GM18505 (cell line): Measurements from ENCODE around the gene KAT6B.
"Not testable (repeated sequence)": the region's sequence is repeated elsewhere in the genome, so short reads cannot be mapped to it uniquely, and the experiment has no call there.

Experiments used
- ATAC-seq: cut with Tn5 transposase; IDR thresholded peaks from one replicate; pipeline ENCODE4 v1.9.1; 2021; ENCODE audit not compliant: unreplicated experiment
- POLR2A ChIP-seq: IDR thresholded peaks from 4 replicates; pipeline ENCODE4 v1.6.1; 2011; ENCODE audit warnings: borderline replicate concordance; ENCODE audit not compliant: insufficient read depth, insufficient read length; ENCODE audit errors: extremely low read depth

Gene KAT6B

DNA sequence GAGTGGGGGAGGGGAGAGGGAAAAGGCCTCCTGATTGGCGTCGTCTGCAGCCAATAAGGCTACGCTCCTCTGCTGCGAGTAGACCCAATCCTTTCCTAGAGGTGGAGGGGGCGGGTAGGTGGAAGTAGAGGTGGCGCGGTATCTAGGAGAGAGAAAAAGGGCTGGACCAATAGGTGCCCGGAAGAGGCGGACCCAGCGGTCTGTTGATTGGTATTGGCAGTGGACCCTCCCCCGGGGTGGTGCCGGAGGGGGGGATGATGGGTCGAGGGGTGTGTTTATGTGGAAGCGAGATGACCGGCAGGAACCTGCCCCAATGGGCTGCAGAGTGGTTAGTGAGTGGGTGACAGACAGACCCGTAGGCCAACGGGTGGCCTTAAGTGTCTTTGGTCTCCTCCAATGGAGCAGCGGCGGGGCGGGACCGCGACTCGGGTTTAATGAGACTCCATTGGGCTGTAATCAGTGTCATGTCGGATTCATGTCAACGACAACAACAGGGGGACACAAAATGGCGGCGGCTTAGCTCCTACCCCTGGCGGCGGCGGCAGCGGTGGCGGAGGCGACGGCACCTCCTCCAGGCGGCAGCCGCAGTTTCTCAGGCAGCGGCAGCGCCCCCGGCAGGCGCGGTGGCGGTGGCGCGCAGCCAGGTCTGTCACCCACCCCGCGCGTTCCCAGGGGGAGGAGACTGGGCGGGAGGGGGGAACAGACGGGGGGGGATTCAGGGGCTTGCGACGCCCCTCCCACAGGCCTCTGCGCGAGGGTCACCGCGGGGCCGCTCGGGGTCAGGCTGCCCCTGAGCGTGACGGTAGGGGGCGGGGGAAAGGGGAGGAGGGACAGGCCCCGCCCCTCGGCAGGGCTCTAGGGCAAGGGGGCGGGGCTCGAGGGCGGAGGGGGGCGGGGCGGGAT, at the start of gene KAT6B:
Gene KAT6B, plus strand, starts transcription at position 459 of the 903 bp plus-strand sequence. CDS start 16,258 bp downstream, outside the sequence.
- peak; percentile 78 for ATAC-seq
- peak; percentile 74 for TF ChIP-seq POLR2A

DNA sequence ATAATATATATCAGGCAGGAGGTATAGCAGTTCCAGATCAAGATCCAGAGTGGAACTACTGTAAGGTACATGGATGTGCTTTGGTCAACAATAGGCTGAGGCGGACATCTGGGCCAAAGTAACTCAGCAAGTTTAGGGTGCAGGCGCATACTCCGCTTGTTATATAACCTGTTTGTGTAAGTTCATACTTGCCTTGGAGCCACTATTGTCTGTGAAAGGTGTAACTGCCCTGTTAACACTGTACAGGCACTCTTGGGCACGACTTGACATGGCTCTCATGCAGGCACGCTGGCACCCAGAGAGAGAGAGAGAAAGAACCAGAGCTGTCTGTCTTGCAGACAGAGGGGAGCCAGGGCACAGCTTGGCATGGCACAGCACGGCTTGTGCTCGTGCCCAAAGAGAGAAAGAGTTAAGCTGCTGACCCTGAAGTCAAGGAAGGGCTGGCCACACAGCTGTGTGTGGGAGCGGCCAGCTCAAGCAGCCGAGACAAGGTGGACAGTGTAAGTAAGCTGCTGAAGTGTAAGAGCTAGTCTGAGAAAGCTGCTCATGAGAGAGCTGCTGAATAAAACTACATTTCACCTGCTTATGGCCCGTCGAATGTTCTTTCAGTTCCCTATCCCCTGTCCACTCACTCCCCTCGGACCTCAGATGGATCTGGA, 47.8 kb upstream of the KAT6B start:
- no peak for ATAC-seq
- no peak for TF ChIP-seq POLR2A

DNA sequence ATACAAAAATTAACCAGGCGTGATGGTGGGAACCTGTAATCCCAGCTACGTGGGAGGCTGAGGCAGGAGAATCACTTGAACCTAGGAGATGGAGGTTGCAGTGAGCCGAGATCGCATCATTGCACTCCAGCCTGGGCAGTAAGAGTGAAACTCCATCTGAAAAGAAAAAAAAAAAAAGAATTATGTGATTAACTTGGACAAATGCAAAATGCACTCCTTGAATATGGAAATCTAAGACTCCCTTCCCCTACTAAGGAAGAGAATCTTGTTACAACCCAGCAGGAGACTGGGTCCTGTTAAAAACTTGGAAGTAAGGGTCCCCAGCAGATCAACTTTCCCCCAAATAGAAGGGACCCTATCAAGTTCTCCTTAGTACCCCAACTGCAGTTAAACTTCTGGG, 44.5 kb upstream of the KAT6B start:
- ATAC-seq, result not testable (repeated sequence)

DNA sequence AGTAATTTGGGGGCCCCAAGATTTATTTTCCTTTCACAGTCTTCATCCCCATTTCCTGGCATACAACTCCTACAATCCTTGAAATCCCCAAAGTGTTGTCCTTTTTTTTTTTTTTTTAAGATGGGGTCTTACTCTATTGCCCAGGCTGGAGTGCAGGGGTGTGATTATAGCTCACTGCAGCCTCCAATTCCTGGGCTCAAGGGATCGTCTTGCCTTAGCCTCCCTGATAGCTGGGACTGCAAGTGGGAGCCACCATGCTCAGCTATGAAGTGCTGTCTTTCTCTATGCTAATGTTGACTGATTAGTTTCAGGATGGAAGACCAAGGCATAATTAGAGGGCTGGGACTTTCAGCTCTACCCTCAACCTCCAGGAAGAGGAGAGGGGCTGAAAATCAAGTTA, 41.9 kb upstream of the KAT6B start:
- no peak for TF ChIP-seq POLR2A
- ATAC-seq, result no peak

DNA sequence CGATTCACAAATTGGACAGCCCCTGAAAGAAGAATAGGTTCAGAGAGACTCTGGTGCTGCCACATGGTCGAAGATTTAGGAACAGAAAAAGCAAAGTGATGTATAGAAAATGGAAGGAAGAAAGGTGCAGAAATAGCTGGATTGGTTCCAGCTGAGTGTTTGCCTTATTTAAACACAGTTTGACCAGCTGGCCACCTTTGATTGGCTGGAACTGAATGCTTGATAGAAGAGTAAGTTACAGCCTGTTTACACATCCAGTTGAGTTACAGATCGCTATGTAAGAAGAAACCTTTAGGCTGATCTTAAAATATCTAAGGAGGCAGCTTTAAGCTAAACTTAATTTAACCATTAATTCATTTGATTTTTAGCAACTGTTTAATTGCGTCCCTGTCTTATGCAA, 40.3 kb upstream of the KAT6B start:
- no peak for TF ChIP-seq POLR2A
- no peak for ATAC-seq

- ATAC-seq, result no peak
- TF ChIP-seq POLR2A, result no peak
Measured at GRCh38 chr10:74787457-74787856, 38.9 kb upstream of the KAT6B start.

DNA sequence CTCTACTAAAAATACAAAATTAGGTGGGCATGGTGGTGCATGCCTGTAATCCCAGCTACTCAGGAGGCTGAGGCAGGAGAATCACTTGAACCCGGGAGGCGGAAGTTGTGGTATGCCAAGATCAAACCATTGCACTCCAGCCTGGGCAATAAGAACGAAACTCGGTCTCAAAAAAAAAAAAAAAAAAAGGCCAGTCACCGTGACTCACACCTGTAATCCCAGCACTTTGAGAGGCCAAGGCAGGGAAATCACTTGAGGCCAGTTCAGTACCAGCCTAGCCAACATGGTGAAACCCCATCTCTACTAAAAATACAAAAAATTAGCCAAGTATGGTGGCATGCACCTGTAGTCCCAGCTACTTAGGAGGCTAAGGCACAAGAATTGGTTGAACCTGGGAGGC, 34.4 kb upstream of the KAT6B start:
- not testable (repeated sequence) for ATAC-seq

GRCh38 chr10:74792726-74793125, 33.7 kb upstream of the KAT6B start:
- ATAC-seq, result no peak
- TF ChIP-seq POLR2A, result no peak

DNA sequence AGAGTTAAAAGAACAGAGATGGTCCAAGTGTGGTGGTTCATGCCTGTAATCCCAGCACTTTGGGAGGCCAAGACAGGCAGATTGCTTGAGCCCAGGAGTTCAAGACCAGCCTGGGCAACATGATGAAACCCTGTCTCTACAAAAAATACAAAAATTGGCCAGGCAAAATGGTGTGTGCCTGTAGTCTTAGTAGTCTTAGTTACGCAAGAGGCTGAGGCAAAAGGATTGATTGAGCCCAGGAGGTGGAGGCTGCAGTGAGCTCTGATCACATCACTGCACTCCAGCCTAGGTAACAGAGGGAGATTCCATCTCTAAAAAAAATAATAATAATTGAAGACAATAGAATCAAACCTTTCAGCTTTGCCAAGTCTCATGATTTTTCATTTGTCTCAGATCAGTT, 33.2 kb upstream of the KAT6B start:
- ATAC-seq, result not testable (repeated sequence)

- ATAC-seq, result no peak
- no peak for TF ChIP-seq POLR2A
Measured at GRCh38 chr10:74794531-74794930, 31.9 kb upstream of the KAT6B start.

GRCh38 chr10:74797550-74797949, 28.9 kb upstream of the KAT6B start:
- no peak for ATAC-seq
- TF ChIP-seq POLR2A, result no peak

DNA sequence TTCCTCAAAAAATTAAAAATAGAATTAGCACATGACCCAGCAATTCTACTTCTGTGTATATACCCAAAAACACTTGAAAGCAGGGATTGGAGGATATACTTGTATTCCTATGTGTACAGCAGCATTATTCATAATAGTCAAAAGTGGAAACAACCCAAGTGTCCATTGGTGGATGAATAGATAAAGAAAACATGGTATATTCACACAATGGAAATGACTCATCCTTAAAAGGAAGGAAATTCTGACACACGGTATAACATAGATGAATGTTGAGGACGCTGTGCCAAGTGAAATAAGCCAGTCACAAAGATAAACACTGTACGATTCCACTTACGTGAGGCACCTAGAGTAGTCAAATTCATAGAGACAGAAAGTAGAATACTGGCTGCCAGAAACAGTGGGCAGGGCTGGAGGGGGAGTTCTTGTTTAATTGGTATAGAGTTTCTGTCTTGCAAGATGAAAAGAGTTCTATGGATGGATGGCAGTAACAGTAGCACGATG, 26.6 kb upstream of the KAT6B start:
- ATAC-seq, result no peak
- TF ChIP-seq POLR2A, result no peak

GRCh38 chr10:74801447-74801846, 25.0 kb upstream of the KAT6B start:
- no peak for ATAC-seq
- no peak for TF ChIP-seq POLR2A

DNA sequence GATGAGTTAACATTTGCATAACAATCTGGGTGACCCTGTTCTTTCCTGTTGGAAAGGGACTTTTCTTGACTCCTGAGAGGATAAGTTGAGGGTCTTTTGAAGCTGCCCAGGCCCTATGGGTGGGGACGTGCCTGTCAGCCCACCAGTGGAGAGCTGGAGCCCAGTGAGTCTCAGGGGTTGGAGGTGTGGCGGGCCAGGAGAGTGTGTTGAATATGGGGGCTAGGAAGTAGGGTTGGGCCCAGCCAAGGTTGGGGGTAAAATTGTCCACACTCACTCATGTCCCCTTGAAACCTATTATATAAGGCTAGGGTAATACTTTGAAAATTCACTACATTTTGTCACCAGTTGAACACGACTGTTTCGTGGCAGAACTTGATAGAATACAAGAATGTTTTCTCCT, 17.9 kb upstream of the KAT6B start:
- TF ChIP-seq POLR2A, result no peak
- ATAC-seq, result no peak

DNA sequence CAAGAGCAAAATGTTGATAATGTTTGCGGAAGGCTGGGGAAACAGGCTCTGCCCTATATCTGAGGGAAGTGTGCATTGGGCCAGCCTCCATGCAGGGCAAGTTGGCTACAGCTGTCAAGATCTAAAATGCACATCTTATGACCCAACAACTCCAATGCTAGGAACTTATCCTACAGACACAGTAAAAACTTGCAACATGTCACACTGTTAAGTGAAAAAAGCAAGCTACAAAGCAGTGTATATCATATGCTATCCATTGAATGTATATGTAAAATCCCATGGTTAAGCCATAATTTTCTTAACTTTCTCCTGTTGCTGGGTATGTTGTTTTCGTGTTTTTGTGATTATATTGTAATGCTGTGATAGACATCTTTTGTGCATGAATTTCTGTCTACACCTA, 16.3 kb upstream of the KAT6B start:
- ATAC-seq, result no peak
- no peak for TF ChIP-seq POLR2A
